ENCODE measurements around the gene ELOVL1. TPM values are rescaled to one million over a fixed set of nuclear protein-coding genes. Genes with fewer than 3 reads are reported as not detected.

ELOVL1 gene
- total RNA-seq, 6 experiments from 2014 or later: 19.9 to 38.3 (median 29.2) TPM

DNA sequence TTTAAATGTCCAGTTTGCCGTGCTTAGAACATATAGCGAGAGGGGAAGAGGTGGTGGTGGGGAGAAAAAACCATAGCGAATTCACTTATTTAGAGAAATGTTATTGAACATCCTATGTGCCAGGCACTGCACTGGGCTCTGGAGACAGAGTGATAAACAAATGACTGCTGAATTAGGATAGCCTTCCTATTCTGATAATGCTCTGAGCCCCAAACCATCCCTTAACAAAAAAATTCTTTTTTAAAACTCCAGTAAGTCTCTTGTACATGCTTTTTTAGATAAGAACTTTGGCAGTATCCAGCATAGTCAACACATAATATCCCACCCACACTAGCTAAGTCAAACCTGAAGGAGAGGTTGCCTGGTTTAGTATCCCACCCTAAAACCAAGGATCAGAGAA is 30.4 kb upstream of the ELOVL1 start:
- intact Hi-C loops (cut with DNase I): no loop called here
- H3K4me3 ChIP-seq: no peak overlapping the region
- no peaks in the 10 kb centered on the region for H3K27me3 ChIP-seq
- no peaks in the 10 kb centered on the region for H3K4me1 ChIP-seq
- DNase-seq: no peak
- no peak overlapping the region for H3K27ac ChIP-seq
- no peak for ATAC-seq
- 92% methylated on average over 3 of the region's 3 CpGs for WGBS (ENCODE audit: insufficient coverage, low coverage, low lambda C conversion rate, missing lambda C conversion rate)
- TF ChIP-seq, protein P1, sequence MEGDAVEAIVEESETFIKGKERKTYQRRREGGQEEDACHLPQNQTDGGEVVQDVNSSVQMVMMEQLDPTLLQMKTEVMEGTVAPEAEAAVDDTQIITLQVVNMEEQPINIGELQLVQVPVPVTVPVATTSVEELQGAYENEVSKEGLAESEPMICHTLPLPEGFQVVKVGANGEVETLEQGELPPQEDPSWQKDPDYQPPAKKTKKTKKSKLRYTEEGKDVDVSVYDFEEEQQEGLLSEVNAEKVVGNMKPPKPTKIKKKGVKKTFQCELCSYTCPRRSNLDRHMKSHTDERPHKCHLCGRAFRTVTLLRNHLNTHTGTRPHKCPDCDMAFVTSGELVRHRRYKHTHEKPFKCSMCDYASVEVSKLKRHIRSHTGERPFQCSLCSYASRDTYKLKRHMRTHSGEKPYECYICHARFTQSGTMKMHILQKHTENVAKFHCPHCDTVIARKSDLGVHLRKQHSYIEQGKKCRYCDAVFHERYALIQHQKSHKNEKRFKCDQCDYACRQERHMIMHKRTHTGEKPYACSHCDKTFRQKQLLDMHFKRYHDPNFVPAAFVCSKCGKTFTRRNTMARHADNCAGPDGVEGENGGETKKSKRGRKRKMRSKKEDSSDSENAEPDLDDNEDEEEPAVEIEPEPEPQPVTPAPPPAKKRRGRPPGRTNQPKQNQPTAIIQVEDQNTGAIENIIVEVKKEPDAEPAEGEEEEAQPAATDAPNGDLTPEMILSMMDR (IDR thresholded peaks at IDR 0.05): no peak
- TF ChIP-seq POLR2A (IDR thresholded peaks at IDR 0.05): no peak
- peaks cover 0 to 3% (median under 1%) of the 10 kb centered on the region in 4 donors for H3K36me3 ChIP-seq
- H3K9me3 ChIP-seq: no peaks in the 10 kb centered on the region

DNA sequence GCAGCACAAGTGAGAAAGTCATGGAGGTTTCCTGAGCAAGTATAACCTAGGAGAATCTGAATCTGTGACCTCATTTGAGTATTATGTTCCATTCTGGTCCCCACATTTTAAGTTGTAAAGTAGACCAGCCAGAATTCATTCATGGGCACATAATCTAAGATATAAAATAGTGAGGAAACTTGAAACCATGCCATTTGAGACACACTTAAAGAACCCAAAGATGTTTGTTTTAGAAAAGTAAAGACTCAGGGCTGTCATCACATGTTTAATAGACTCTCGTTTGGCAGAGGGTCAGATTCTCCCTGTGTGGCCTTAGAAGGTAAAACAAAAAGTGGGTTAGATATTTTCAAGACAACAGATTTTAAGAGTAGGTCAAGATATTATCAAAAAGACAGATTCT is 28.2 kb upstream of the ELOVL1 start:
- no peak for ATAC-seq
- no peak overlapping the region for H3K4me3 ChIP-seq
- no peak overlapping the region for H3K27ac ChIP-seq
- no peak for DNase-seq
- peaks cover 0 to 1% (median 0%) of the 10 kb centered on the region in 4 donors for H3K4me1 ChIP-seq
- 69% methylated on average over 1 of the region's 1 CpG for WGBS (ENCODE audit: insufficient coverage, low coverage, low lambda C conversion rate, missing lambda C conversion rate)
- no peak for TF ChIP-seq POLR2A (IDR thresholded peaks at IDR 0.05)
- TF ChIP-seq, protein P1 (IDR thresholded peaks at IDR 0.05): no peak
- H3K36me3 ChIP-seq: peaks cover 0 to 3% (median 0%) of the 10 kb centered on the region in 4 donors
- H3K9me3 ChIP-seq: no peaks in the 10 kb centered on the region
- intact Hi-C loops (cut with DNase I): no loop called here
- no peaks in the 10 kb centered on the region for H3K27me3 ChIP-seq

DNA sequence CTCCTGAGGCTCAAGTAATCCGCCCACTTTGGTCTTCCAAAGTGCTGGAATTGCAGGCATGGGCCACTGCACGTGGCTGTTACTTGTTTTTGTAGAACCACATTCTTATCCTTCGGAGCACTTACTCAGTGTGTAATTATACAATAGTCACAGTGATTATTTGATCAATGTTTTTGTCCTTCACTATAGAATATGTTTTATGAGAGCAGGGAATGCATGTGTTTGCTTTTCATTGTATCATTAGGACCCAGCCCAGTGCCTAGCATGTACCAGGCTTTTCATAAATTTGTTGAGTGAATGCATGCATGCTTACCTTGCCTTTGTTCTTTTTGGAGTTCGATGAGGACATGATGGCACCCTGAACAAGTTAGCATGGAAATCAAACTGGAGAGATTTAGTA is 27.7 kb upstream of the ELOVL1 start:
- TF ChIP-seq POLR2A (IDR thresholded peaks at IDR 0.05): no peak
- TF ChIP-seq, protein P1 (IDR thresholded peaks at IDR 0.05): no peak
- ATAC-seq (no peak), DNase-seq (no peak)
- Histone ChIP-seq H3K4me3 (no peak overlapping the region), H3K36me3 (no peaks in the 10 kb centered on the region), H3K4me1 (peaks cover 0 to 7% (median 4%) of the 10 kb centered on the region in 4 donors), H3K9me3 (no peaks in the 10 kb centered on the region), H3K27me3 (no peaks in the 10 kb centered on the region), H3K27ac (no peak overlapping the region)
- intact Hi-C loops (cut with DNase I): no loop called here
- 95% methylated on average over 4 of the region's 4 CpGs for WGBS (ENCODE audit: insufficient coverage, low coverage, low lambda C conversion rate, missing lambda C conversion rate)

DNA sequence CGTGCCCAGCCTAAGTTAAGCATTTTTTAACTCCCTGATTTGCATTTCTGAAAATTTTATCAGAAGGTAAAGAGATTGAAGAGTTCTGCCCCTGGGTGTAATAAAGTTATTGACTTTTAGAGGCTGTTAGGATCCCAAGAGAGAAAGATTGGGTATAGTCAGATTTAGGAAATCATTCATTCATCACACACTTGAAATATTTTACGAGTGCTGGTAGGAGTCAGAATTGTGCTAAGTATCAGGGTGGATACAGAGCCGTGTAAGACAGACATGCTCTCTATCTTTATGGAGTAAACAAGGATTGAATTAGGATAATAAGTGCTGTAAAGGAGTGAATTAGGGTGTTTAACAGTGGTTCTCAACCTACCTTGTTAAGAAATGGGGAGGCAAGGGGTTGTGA is 24.9 kb upstream of the ELOVL1 start:
- 72% methylated on average over 3 of the region's 3 CpGs for WGBS (ENCODE audit: insufficient coverage, low coverage, low lambda C conversion rate, missing lambda C conversion rate)
- Histone ChIP-seq H3K4me1 (peaks cover 0 to 22% (median 10%) of the 10 kb centered on the region in 4 donors), H3K4me3 (no peak overlapping the region), H3K27me3 (no peaks in the 10 kb centered on the region), H3K9me3 (no peaks in the 10 kb centered on the region), H3K36me3 (no peaks in the 10 kb centered on the region), H3K27ac (no peak overlapping the region)
- intact Hi-C loops (cut with DNase I): no loop called here
- ATAC-seq: no peak
- no peak for TF ChIP-seq POLR2A (IDR thresholded peaks at IDR 0.05)
- TF ChIP-seq, protein P1 (IDR thresholded peaks at IDR 0.05): no peak
- DNase-seq: no peak
